OCI-LY7 (cell line): ENCODE measurements around the gene LMTK3.

ENCODE experiments used
- CTCF ChIP-seq: fragments of 200-600 bp; sonication (generic); conservative IDR thresholded peaks from 2 replicates; pipeline ENCODE4 v1.5.1; 2014; ENCODE audit warnings: mild to moderate bottlenecking, antibody characterized with exemption, low read length, moderate library complexity, mixed read lengths
- EZH2phosphoT487 ChIP-seq: fragments of 200-600 bp; sonication (generic); IDR thresholded peaks from 2 replicates; pipeline ENCODE4 v1.6.1; 2018; ENCODE audit warnings: low read depth, borderline replicate concordance, mild to moderate bottlenecking, mixed run types, antibody characterized with exemption, low read length, moderate library complexity, mixed read lengths

GRCh38 chr19:48548253-48548911 is 36.7 kb upstream of the LMTK3 start:
- TF ChIP-seq EZH2phosphoT487: no peak
- TF ChIP-seq CTCF: no peak
